SK-N-SH (cell line): ENCODE data around the gene GNAT3. TPM values are rescaled to one million over a fixed set of nuclear protein-coding genes. Genes with fewer than 3 reads are reported as not detected.

Experiments used
- CTCF ChIA-PET: fragments of 300-600, 350-600 bp; formaldehyde crosslinking; extraction: SDS; loops from one replicate; lab custom pipeline; 2021; lab: Yijun Ruan, JAX
- POLR2A ChIA-PET: fragments of 350-600 bp; sonication (Branson Sonifier 250); formaldehyde crosslinking; extraction: SDS; loops from one replicate; lab custom pipeline; 2020; ENCODE audit warnings: antibody characterized with exemption, inconsistent platforms; lab: Yijun Ruan, JAX
- DNase-seq: peaks from one replicate; pipeline ENCODE4 v3.0.0; 2012
- H2AFZ ChIP-seq: fragments of 200-600 bp; sonication (generic); 2 replicates; pipeline ENCODE4 v1.8.1; 2016; ENCODE audit warnings: antibody characterized with exemption, mild to moderate bottlenecking, low read depth
- H3F3A ChIP-seq: fragments of 200-600 bp; sonication (generic); replicated peaks from 2 replicates; pipeline ENCODE3; 2016; ENCODE audit warnings: antibody characterized with exemption, mild to moderate bottlenecking; ENCODE audit not compliant: insufficient read depth
- H3K27ac ChIP-seq, 2 experiments: fragments of 200-500 bp in 1 of 2; fragments of 200-600 bp in 1 of 2; sonication (Bioruptor generic) in 1 of 2; sonication (generic), shearing (Covaris generic) in 1 of 2; 2 replicates each; pipeline versions ENCODE4 v1.5.1 to v1.6.1; 2014 to 2016; ENCODE audit warnings: low read depth in 2 of 2, inconsistent platforms in 1 of 2, low read length in 1 of 2, mild to moderate bottlenecking in 1 of 2, mixed read lengths in 1 of 2
- H3K27me3 ChIP-seq: fragments of 200-600 bp; sonication (generic), shearing (Covaris generic); 2 replicates; pipeline ENCODE4 v1.6.1; 2016; ENCODE audit warnings: mixed run types; ENCODE audit not compliant: insufficient read depth
- H3K36me3 ChIP-seq, 2 experiments: fragments of 200-500 bp in 1 of 2; fragments of 200-600 bp in 1 of 2; sonication (Bioruptor generic) in 1 of 2; sonication (generic) in 1 of 2; replicated peaks in 1 of 2; 2 replicates each; pipeline versions ENCODE3 to v1.5.1; 2014 to 2016; ENCODE audit warnings: low read length in 1 of 2, mild to moderate bottlenecking in 1 of 2; ENCODE audit not compliant: insufficient read depth in 2 of 2, control insufficient read depth in 1 of 2
- H3K4me1 ChIP-seq, 2 experiments: fragments of 200-500 bp in 1 of 2; fragments of 200-600 bp in 1 of 2; sonication (Bioruptor generic) in 1 of 2; sonication (generic), shearing (Covaris generic) in 1 of 2; 2 replicates each; pipeline versions ENCODE4 v1.5.1 to v1.6.1; 2014 to 2016; ENCODE audit warnings: low read depth in 1 of 2, low read length in 1 of 2, mixed run types in 1 of 2; ENCODE audit not compliant: insufficient read depth in 2 of 2, control insufficient read depth in 1 of 2
- H3K4me2 ChIP-seq: fragments of 200-600 bp; sonication (generic), shearing (Covaris generic); 2 replicates; pipeline ENCODE4 v1.6.1; 2017; ENCODE audit warnings: mixed run types
- H3K4me3 ChIP-seq, 2 experiments: fragments of 200-500 bp in 1 of 2; fragments of 200-600 bp in 1 of 2; sonication (Bioruptor generic) in 1 of 2; sonication (generic), shearing (Covaris generic) in 1 of 2; 2 replicates each; pipeline versions ENCODE4 v1.5.1 to v1.8.1; 2014 to 2016; ENCODE audit warnings: low read depth in 2 of 2, inconsistent platforms in 1 of 2, low read length in 1 of 2, mild to moderate bottlenecking in 1 of 2, mixed read lengths in 1 of 2, moderate library complexity in 1 of 2
- H3K79me2 ChIP-seq: fragments of 200-600 bp; sonication (generic); 2 replicates; pipeline ENCODE4 v1.8.1; 2017; ENCODE audit warnings: mild to moderate bottlenecking; ENCODE audit not compliant: insufficient read depth
- H3K9ac ChIP-seq: fragments of 200-600 bp; sonication (generic); 2 replicates; pipeline ENCODE4 v1.6.1; 2017; ENCODE audit warnings: mixed run types
- H3K9me2 ChIP-seq: fragments of 200-600 bp; sonication (generic); 2 replicates; pipeline ENCODE4 v1.6.1; 2017; ENCODE audit warnings: mixed run types
- H3K9me3 ChIP-seq: fragments of 200-600 bp; sonication (generic); 2 replicates; pipeline ENCODE4 v1.6.1; 2017; ENCODE audit warnings: mixed run types, mild to moderate bottlenecking, moderate library complexity
- H4K20me1 ChIP-seq: fragments of 200-600 bp; sonication (generic); 2 replicates; pipeline ENCODE4 v1.6.1; 2017; ENCODE audit warnings: mild to moderate bottlenecking, mixed run types; ENCODE audit not compliant: insufficient read depth
- CHD2 ChIP-seq: fragments of 150-350 bp; IDR thresholded peaks from 2 replicates; pipeline ENCODE4 v1.6.1; 2018; ENCODE audit warnings: low read length; ENCODE audit not compliant: partially characterized antibody
- ELF1 ChIP-seq: IDR thresholded peaks from 2 replicates; pipeline ENCODE4 v1.4.0; 2012
- EP300 ChIP-seq, 2 experiments: IDR thresholded peaks; 2 replicates each; pipeline versions ENCODE4 v1.4.0 to v1.6.1; 2012; ENCODE audit warnings: borderline replicate concordance in 1 of 2, low read depth in 1 of 2, low read length in 1 of 2
- EZH2phosphoT487 ChIP-seq: fragments of 200-600 bp; sonication (generic); IDR thresholded peaks from 2 replicates; pipeline ENCODE4 v1.6.1; 2017; ENCODE audit warnings: low read depth, mixed run types, mild to moderate bottlenecking, antibody characterized with exemption, moderate library complexity, borderline replicate concordance
- FOSL2 ChIP-seq: IDR thresholded peaks from 2 replicates; pipeline ENCODE4 v1.4.0; 2012; ENCODE audit warnings: low read depth, mild to moderate bottlenecking, moderate library complexity, borderline replicate concordance
- FOXJ3 ChIP-seq: sonication (generic); formaldehyde crosslinking; IDR thresholded peaks from 2 replicates; pipeline ENCODE4 v1.5.1; 2020; ENCODE audit warnings: mild to moderate bottlenecking, missing genetic modification reagents
- FOXM1 ChIP-seq: IDR thresholded peaks from 2 replicates; pipeline ENCODE4 v1.4.0; 2012; ENCODE audit warnings: low read depth, mild to moderate bottlenecking
- GATA2 ChIP-seq: sonication (generic); formaldehyde crosslinking; IDR thresholded peaks from 2 replicates; pipeline ENCODE4 v1.5.0; 2020; ENCODE audit warnings: mild to moderate bottlenecking, missing genetic modification reagents
- NFIC ChIP-seq: IDR thresholded peaks from 2 replicates; pipeline ENCODE4 v1.4.0; 2012; ENCODE audit warnings: borderline replicate concordance
- NRF1 ChIP-seq: IDR thresholded peaks from 2 replicates; pipeline ENCODE4 v1.6.1; 2012; ENCODE audit warnings: low read depth, mild to moderate bottlenecking, low read length
- SIN3A ChIP-seq: IDR thresholded peaks from 2 replicates; pipeline ENCODE4 v1.6.1; 2012; ENCODE audit warnings: low read depth, mild to moderate bottlenecking, low read length, moderate library complexity, borderline replicate concordance
- SMC3 ChIP-seq: IDR thresholded peaks from 2 replicates; pipeline ENCODE4 v1.6.1; 2012; ENCODE audit warnings: low read depth, low read length, improper control_type of control experiment
- TCF12 ChIP-seq: IDR thresholded peaks from 2 replicates; pipeline ENCODE4 v1.4.0; 2012
- WGBS: methylation state at CpG from one replicate; pipeline ENCODE4 v1.1.6; 2017; ENCODE audit warnings: low lambda C conversion rate; 5-methylcytosine and 5-hydroxymethylcytosine counted together
- polyA plus RNA-seq, 3 experiments: library from polyadenylated mRNA; depleted of rRNA; stranded (reverse); fragments of >200 nt; gene quantifications; 2 replicates each; pipeline ENCODE4 v1.2.3, GENCODE V29; 2012
- TF ChIP-seq, protein P1 (sequence below): IDR thresholded peaks from 2 replicates; pipeline ENCODE4; 2012
- TF ChIP-seq, protein P2 (sequence below): IDR thresholded peaks from 2 replicates; pipeline ENCODE4 v1.4.0; 2012; ENCODE audit warnings: low read depth
- TF ChIP-seq, protein P3 (sequence below): IDR thresholded peaks from 2 replicates; pipeline ENCODE4 v1.4.0; 2012; ENCODE audit warnings: low read depth, borderline replicate concordance

The GNAT3 gene
- polyA plus RNA-seq, 1 of the 3 experiments (the other 2 are of a cell fraction) = not detected

DNA sequence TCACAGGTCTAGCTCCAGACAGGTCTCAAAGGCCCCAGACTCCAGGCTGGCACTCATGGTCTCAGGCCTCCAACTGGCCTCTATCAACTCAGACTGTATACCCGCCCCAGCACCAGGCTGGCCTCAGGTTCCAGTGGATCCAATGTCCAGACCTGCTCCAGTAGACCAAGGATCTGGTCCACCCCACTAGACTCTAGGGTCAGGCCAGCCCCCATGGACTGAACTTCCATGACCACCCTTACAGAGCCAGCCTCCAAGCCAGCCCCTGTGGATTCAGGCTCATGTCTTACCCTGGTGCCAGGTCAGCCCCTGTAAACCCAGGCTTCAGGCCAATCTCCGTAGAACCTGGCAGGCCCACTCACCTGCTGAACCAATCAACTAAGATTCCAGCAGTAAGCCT lies 16.8 kb upstream of the GNAT3 start:
- Histone ChIP-seq H3F3A (no peaks in the 10 kb centered on the region), H2AFZ (no peak overlapping the region), H3K4me2 (no peak overlapping the region), H3K36me3 (no peaks in the 10 kb centered on the region), H3K4me1 (no peaks in the 10 kb centered on the region), H3K79me2 (no peaks in the 10 kb centered on the region), H3K9ac (no peak overlapping the region), H3K9me2 (no peaks in the 10 kb centered on the region), H3K4me3 (no peak overlapping the region), H3K27me3 (no peaks in the 10 kb centered on the region), H3K27ac (peak overlapping the region in 1 of 2 experiments; percentile 11; a peak in 1 of 4 replicates), H4K20me1 (no peaks in the 10 kb centered on the region), H3K9me3 (no peaks in the 10 kb centered on the region)
- no peak for DNase-seq
- TF ChIP-seq TCF12 (no peak), SIN3A (no peak), EP300 (IDR thresholded peaks at IDR 0.05; ENCODE audit: borderline replicate concordance in 1 of 2, low read depth in 1 of 2, low read length in 1 of 2) (no peak), ELF1 (no peak), FOXM1 (no peak), FOXJ3 (CRISPR knock-in tag) (no peak)
- TF ChIP-seq, protein P1, sequence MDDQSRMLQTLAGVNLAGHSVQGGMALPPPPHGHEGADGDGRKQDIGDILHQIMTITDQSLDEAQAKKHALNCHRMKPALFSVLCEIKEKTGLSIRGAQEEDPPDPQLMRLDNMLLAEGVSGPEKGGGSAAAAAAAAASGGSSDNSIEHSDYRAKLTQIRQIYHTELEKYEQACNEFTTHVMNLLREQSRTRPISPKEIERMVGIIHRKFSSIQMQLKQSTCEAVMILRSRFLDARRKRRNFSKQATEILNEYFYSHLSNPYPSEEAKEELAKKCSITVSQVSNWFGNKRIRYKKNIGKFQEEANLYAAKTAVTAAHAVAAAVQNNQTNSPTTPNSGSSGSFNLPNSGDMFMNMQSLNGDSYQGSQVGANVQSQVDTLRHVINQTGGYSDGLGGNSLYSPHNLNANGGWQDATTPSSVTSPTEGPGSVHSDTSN = no peak
- 89% methylated on average over 2 of the region's 2 CpGs for WGBS
- POLR2A ChIA-PET = no interaction called here
- CTCF ChIA-PET = no interaction called here

DNA sequence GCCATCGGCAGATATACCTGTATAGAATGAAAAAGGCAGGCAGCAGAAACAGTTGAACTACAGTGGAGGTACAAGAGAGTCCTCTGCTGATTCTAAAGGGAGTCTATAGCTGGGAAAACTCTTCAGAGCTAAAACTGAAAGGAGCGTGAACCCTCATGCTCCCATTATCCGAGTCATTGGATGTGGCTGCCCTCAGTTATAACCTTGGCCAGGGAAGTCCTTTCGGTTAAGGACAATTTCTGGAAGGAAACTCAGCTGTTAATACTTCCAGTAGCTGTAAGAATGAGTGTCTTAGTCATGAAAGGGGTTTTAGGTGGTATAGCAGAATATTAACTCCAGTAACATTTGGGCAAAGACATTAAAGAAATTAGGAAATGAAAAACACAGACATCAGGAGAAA lies 14.6 kb upstream of the GNAT3 start:
- Histone ChIP-seq H3K9me2 (no peaks in the 10 kb centered on the region), H3K4me3 (no peak overlapping the region), H3F3A (no peaks in the 10 kb centered on the region), H3K27me3 (no peaks in the 10 kb centered on the region), H3K36me3 (no peaks in the 10 kb centered on the region), H3K79me2 (no peaks in the 10 kb centered on the region), H2AFZ (no peak overlapping the region), H3K27ac (no peak overlapping the region), H3K4me2 (no peak overlapping the region), H3K4me1 (no peaks in the 10 kb centered on the region), H3K9ac (no peak overlapping the region), H3K9me3 (no peaks in the 10 kb centered on the region), H4K20me1 (no peaks in the 10 kb centered on the region)
- TF ChIP-seq SMC3 (no peak), EP300 (IDR thresholded peaks at IDR 0.05; ENCODE audit: borderline replicate concordance in 1 of 2, low read depth in 1 of 2, low read length in 1 of 2) (no peak), NRF1 (no peak), NFIC (no peak), TCF12 (no peak), GATA2 (CRISPR knock-in tag) (no peak), CHD2 (no peak), FOXM1 (no peak), FOSL2 (no peak), EZH2phosphoT487 (no peak)
- TF ChIP-seq, protein P2, sequence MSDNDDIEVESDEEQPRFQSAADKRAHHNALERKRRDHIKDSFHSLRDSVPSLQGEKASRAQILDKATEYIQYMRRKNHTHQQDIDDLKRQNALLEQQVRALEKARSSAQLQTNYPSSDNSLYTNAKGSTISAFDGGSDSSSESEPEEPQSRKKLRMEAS = no peak
- TF ChIP-seq, protein P1 = no peak
- TF ChIP-seq, protein P3, sequence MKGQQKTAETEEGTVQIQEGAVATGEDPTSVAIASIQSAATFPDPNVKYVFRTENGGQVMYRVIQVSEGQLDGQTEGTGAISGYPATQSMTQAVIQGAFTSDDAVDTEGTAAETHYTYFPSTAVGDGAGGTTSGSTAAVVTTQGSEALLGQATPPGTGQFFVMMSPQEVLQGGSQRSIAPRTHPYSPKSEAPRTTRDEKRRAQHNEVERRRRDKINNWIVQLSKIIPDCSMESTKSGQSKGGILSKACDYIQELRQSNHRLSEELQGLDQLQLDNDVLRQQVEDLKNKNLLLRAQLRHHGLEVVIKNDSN = no peak
- WGBS = 89% methylated on average over 4 of the region's 4 CpGs
- ChIA-PET POLR2A (no interaction called here), CTCF (no interaction called here)
- no peak for DNase-seq
